NCI-H2196 (cell line): Measurements from ENCODE around the gene USP17L27.
"Not testable (repeated sequence)": the region's sequence is repeated elsewhere in the genome, so short reads cannot be mapped to it uniquely, and the experiment has no call there.

Experiments
- DNase-seq: peaks from one replicate; lab custom pipeline; 2025; ENCODE audit not compliant: unreplicated experiment; lab: John Stamatoyannopoulos, UW

The USP17L27 gene, protein sequence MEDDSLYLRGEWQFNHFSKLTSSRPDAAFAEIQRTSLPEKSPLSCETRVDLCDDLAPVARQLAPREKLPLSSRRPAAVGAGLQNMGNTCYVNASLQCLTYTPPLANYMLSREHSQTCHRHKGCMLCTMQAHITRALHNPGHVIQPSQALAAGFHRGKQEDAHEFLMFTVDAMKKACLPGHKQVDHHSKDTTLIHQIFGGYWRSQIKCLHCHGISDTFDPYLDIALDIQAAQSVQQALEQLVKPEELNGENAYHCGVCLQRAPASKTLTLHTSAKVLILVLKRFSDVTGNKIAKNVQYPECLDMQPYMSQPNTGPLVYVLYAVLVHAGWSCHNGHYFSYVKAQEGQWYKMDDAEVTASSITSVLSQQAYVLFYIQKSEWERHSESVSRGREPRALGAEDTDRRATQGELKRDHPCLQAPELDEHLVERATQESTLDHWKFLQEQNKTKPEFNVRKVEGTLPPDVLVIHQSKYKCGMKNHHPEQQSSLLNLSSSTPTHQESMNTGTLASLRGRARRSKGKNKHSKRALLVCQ

DNA sequence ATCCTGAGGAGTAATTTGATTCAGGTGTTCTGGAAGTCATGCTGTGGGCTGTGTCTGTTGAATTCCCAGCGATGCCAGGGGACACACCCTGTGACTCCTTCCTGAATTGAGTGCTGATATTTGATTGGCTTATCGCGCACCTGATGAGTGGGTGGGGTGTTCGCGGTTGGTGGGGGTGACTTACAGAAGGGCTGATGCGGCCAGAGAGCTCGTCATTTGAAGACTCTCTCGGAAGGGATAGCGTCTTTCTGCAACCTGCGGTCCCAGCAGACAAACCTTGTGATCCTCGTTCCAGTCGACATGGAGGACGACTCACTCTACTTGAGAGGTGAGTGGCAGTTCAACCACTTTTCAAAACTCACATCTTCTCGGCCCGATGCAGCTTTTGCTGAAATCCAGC, at the start of gene USP17L27:
USP17L27 (plus strand) TSS at position 301 of the 400 bp plus-strand sequence; CDS start at position 301, 0 bp downstream.
- not testable (repeated sequence) for DNase-seq

DNA sequence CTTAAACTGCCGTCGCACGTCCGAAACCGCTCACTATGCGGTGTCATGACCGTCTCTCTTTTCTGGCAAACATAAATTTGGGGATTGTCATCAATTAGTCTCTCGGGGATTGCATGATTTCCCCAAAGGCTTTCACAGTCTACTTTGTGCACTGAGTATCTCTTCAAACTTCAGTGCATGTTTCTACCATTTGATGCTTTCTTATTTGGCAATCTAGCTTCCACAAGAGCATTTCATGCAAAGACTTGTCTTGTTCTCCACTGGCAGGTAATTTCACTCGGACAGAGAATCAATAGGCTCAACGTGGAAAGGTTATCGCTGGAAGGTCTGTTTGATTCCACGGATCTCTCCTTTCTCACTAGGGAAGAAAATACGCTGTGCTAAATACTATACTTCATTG, 19.8 kb upstream of the USP17L27 start:
- DNase-seq = not testable (repeated sequence)

GRCh38 chr4:9324865-9325264, 19.1 kb upstream of the USP17L27 start, which contains the start of gene USP17L24:
Gene USP17L24 (plus strand): TSS chr4:9325165. CDS start chr4:9325165, 0 bp downstream.
- not testable (repeated sequence) for DNase-seq

DNA sequence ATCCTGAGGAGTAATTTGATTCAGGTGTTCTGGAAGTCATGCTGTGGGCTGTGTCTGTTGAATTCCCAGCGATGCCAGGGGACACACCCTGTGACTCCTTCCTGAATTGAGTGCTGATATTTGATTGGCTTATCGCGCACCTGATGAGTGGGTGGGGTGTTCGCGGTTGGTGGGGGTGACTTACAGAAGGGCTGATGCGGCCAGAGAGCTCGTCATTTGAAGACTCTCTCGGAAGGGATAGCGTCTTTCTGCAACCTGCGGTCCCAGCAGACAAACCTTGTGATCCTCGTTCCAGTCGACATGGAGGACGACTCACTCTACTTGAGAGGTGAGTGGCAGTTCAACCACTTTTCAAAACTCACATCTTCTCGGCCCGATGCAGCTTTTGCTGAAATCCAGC, 14.3 kb upstream of the USP17L27 start, which contains the start of gene USP17L25:
USP17L25 (plus strand) TSS at position 301 of the 400 bp plus-strand sequence; CDS start at position 301, 0 bp downstream.
- not testable (repeated sequence) for DNase-seq

GRCh38 chr4:9334358-9334757, 9.6 kb upstream of the USP17L27 start, which contains the start of gene USP17L26:
Gene USP17L26 (plus strand): TSS chr4:9334658. CDS start chr4:9334658, 0 bp downstream.
- DNase-seq = not testable (repeated sequence)

DNA sequence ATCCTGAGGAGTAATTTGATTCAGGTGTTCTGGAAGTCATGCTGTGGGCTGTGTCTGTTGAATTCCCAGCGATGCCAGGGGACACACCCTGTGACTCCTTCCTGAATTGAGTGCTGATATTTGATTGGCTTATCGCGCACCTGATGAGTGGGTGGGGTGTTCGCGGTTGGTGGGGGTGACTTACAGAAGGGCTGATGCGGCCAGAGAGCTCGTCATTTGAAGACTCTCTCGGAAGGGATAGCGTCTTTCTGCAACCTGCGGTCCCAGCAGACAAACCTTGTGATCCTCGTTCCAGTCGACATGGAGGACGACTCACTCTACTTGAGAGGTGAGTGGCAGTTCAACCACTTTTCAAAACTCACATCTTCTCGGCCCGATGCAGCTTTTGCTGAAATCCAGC, 4.8 kb upstream of the USP17L27 start, which contains the start of gene USP17L5:
USP17L5 (plus strand) TSS at position 301 of the 400 bp plus-strand sequence; CDS start at position 301, 0 bp downstream.
- DNase-seq = not testable (repeated sequence)

DNA sequence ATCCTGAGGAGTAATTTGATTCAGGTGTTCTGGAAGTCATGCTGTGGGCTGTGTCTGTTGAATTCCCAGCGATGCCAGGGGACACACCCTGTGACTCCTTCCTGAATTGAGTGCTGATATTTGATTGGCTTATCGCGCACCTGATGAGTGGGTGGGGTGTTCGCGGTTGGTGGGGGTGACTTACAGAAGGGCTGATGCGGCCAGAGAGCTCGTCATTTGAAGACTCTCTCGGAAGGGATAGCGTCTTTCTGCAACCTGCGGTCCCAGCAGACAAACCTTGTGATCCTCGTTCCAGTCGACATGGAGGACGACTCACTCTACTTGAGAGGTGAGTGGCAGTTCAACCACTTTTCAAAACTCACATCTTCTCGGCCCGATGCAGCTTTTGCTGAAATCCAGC, 4.6 kb downstream of the USP17L27 start, which contains the start of gene USP17L28:
USP17L28 (plus strand) TSS at position 301 of the 400 bp plus-strand sequence; CDS start at position 301, 0 bp downstream.
- DNase-seq = not testable (repeated sequence)

- DNase-seq = not testable (repeated sequence)
Measured at GRCh38 chr4:9350866-9351265, 6.9 kb downstream of the USP17L27 start.

DNA sequence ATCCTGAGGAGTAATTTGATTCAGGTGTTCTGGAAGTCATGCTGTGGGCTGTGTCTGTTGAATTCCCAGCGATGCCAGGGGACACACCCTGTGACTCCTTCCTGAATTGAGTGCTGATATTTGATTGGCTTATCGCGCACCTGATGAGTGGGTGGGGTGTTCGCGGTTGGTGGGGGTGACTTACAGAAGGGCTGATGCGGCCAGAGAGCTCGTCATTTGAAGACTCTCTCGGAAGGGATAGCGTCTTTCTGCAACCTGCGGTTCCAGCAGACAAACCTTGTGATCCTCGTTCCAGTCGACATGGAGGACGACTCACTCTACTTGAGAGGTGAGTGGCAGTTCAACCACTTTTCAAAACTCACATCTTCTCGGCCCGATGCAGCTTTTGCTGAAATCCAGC, 9.4 kb downstream of the USP17L27 start, which contains the start of gene USP17L29:
USP17L29 (plus strand) TSS at position 301 of the 400 bp plus-strand sequence; CDS start at position 301, 0 bp downstream.
- DNase-seq = not testable (repeated sequence)

GRCh38 chr4:9362829-9363228, 18.9 kb downstream of the USP17L27 start, which contains the start of gene USP17L30:
Gene USP17L30 (plus strand): TSS chr4:9363129. CDS start chr4:9363129, 0 bp downstream.
- not testable (repeated sequence) for DNase-seq

GRCh38 chr4:9379881-9380280, 35.9 kb downstream of the USP17L27 start:
- DNase-seq = not testable (repeated sequence)

GRCh38 chr4:9381012-9381534, 37.1 kb downstream of the USP17L27 start:
- DNase-seq = not testable (repeated sequence)

DNA sequence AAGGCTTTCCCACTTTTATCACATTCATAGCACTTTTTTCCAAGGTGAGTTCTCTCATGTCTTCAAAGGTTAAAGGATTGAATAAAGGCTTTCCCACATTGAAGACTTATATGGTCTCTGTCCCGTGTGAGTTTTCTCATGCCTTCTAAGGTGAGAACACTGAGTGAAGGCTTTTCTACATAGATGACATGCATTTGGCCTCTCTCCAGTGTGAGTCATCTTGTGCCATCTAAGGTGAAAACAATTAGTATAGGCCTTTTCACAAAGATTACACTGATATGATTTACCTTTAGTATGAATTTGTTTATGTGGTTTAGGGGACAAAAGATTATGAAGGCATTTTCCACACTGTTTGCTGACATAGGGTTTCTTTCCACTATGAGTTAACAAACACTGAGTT, 40.2 kb downstream of the USP17L27 start:
- no peak for DNase-seq

- not testable (repeated sequence) for DNase-seq
Measured at GRCh38 chr4:9389001-9389400, 45.1 kb downstream of the USP17L27 start.
